Kidney (tissue), 14 donors: ENCODE results near the gene SLC12A1. TPM values are rescaled to one million over a fixed set of nuclear protein-coding genes. Genes with fewer than 3 reads are reported as not detected.
A peak's percentile ranks its signal among the peaks of the same experiment; 100 is the strongest.

Experiments used
- DNase-seq, 5 donors: peaks; one replicate each; pipeline ENCODE4 v3.0.0-alpha.2; 2013 to 2020
- FAIRE-seq: peaks from 2 replicates; lab custom pipeline; 2012; peaks lifted over from hg19 to GRCh38; lab: Jason Lieb, UNC
- H3K27ac ChIP-seq, 2 donors: one replicate each; pipeline ENCODE4 v1.7.0; 2013; ENCODE audit warnings: low read depth in 2 of 2, low read length in 2 of 2, inconsistent platforms in 1 of 2
- H3K27me3 ChIP-seq: one replicate; pipeline ENCODE4 v1.7.1; 2013; ENCODE audit warnings: low read length, inconsistent platforms; ENCODE audit not compliant: control insufficient read depth, insufficient read depth
- H3K36me3 ChIP-seq, 3 donors: one replicate each; pipeline versions ENCODE4 v1.7.0 to v1.7.1; 2013; ENCODE audit warnings: low read length in 3 of 3, control low read depth in 1 of 3, inconsistent platforms in 1 of 3; ENCODE audit not compliant: insufficient read depth in 3 of 3, control insufficient read depth in 2 of 3
- H3K4me1 ChIP-seq, 3 donors: one replicate each; pipeline versions ENCODE4 v1.7.0 to v1.7.1; 2013; ENCODE audit warnings: low read length in 3 of 3, inconsistent platforms in 1 of 3, low read depth in 1 of 3; ENCODE audit not compliant: control insufficient read depth in 2 of 3, insufficient read depth in 2 of 3
- H3K4me3 ChIP-seq, 3 donors: one replicate each; pipeline versions ENCODE4 v1.7.0 to v1.8.1; 2013; ENCODE audit warnings: low read length in 3 of 3, control low read depth in 1 of 3, inconsistent platforms in 1 of 3
- H3K9ac ChIP-seq, 3 donors: one replicate each; pipeline versions ENCODE4 v1.7.0 to v1.7.1; 2013; ENCODE audit warnings: low read length in 3 of 3, control low read depth in 1 of 3, inconsistent platforms in 1 of 3
- H3K9me3 ChIP-seq, 3 donors: one replicate each; pipeline versions ENCODE4 v1.7.0 to v1.7.1; 2013; ENCODE audit warnings: low read length in 3 of 3, control low read depth in 1 of 3, inconsistent platforms in 1 of 3; ENCODE audit not compliant: control insufficient read depth in 2 of 3, insufficient read depth in 1 of 3
- intact Hi-C: fragments of 100-400 bp; cut with DNase I; formaldehyde crosslinking; loops from one replicate; pipeline ENCODE4 v1.11.1; 2022
- polyA plus RNA-seq: library from polyadenylated mRNA; stranded (reverse); fragments of 350-450 nt; fragmentation: Illumina TruSeq; extraction: RNeasy Lipid Tissue Mini Kit (QIAGEN cat#74804); gene quantifications from one replicate; pipeline ENCODE4 v1.2.3, GENCODE V29; 2014; ENCODE audit warnings: low read depth, low replicate concordance; ENCODE audit not compliant: insufficient read depth
- total RNA-seq: library from RNA; stranded (reverse); fragmentation: NEBNext Ultra II Directional; extraction: Animal tissue kit (Norgen Biotek cat#: 25700); gene quantifications from one replicate; pipeline ENCODE4 v1.2.1, GENCODE V29; 2021
- TF ChIP-seq, protein P1 (sequence below): IDR thresholded peaks from 3 replicates; pipeline ENCODE4 v1.5.1; 2012; ENCODE audit warnings: mild to moderate bottlenecking, moderate library complexity, borderline replicate concordance; ENCODE audit not compliant: insufficient read depth; ENCODE audit errors: extremely low read depth
- donor health status: control.
- donor health status: control.
- donor health status: control.
- donor health status: control.
- donor health status: control.
- donor health status: DM: yes; HTN: yes; CAD: no.
- donor health status: Normal renal cell carcinoma (clear cell type).

Gene SLC12A1
- total and polyA plus RNA-seq, 2 donors from 2014 or later: 201 to 370 TPM

DNA sequence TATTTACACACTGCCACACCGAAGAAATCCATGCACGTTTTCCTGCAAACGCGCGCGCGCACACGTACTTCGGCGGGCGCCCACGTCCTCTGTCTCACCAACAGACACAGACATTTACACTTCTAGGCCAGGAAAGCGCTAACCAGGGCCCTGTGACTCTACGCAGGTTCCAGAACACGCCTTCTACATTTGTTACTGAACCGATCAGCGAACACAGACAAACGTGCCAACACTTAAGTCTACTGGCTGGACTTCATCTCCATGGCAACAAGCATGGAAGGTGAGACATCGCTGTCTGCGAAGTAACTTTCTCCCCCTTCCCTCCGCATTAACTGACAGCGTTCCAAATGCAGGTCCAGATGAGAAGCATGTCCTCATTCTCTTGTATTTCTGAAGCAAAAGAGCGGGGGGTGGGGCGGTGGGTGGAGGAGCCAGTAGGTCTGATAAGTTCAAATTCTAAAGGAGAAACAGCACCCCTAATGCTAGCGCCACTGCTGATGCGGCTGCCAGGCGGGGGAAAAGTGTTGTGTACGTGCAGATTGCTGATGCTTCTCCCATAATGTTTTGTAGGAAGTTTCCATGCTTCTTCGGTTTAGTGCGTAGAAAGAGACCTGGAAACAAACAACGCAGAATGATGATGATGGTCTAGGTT is 14.4 kb upstream of the SLC12A1 start, which contains the start of gene CTXN2:
Gene CTXN2 (plus strand): TSS at position 92 of the 652 bp plus-strand sequence. CDS start 9,636 bp downstream, outside the sequence.
- intact Hi-C loops: no loop called here
- Histone ChIP-seq H3K4me3 (peak within 1 kb of the TSS in 1 of 3 donors; percentile 12), H3K36me3 (no peaks in the 10 kb centered on the region), H3K9ac (no peak within 1 kb of the TSS), H3K4me1 (no peaks in the 10 kb centered on the region), H3K27ac (no peak within 1 kb of the TSS), H3K27me3 (no peaks in the 10 kb centered on the region), H3K9me3 (no peaks in the 10 kb centered on the region)
- TF ChIP-seq, protein P1, sequence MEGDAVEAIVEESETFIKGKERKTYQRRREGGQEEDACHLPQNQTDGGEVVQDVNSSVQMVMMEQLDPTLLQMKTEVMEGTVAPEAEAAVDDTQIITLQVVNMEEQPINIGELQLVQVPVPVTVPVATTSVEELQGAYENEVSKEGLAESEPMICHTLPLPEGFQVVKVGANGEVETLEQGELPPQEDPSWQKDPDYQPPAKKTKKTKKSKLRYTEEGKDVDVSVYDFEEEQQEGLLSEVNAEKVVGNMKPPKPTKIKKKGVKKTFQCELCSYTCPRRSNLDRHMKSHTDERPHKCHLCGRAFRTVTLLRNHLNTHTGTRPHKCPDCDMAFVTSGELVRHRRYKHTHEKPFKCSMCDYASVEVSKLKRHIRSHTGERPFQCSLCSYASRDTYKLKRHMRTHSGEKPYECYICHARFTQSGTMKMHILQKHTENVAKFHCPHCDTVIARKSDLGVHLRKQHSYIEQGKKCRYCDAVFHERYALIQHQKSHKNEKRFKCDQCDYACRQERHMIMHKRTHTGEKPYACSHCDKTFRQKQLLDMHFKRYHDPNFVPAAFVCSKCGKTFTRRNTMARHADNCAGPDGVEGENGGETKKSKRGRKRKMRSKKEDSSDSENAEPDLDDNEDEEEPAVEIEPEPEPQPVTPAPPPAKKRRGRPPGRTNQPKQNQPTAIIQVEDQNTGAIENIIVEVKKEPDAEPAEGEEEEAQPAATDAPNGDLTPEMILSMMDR: no peak
- DNase-seq (peak in 3 of 5 donors; percentile 16 to 34 (median 21)), FAIRE-seq (no peak)

DNA sequence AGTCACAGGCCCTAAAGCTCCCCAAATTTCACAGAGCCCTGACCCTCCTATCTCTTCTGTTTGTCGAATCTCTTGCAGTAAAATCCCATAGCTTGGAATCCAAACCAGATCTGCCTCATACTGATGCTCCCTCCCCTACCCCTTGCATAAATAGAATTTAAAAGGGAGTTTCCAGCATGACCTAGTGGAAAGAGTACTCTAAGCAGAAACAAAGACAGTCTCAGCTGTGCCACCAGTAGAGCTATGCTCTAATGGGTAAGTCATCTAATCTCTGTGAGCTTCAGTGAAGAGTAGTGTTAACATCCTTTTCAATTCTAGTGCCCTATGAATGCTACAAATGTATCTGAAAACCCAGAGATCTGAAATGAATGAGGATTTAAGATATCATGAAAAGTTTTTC is 4.0 kb upstream of the SLC12A1 start:
- Histone ChIP-seq H3K9me3 (no peaks in the 10 kb centered on the region), H3K4me1 (no peaks in the 10 kb centered on the region), H3K4me3 (no peak overlapping the region), H3K9ac (no peak overlapping the region), H3K36me3 (no peaks in the 10 kb centered on the region), H3K27ac (no peak overlapping the region), H3K27me3 (no peaks in the 10 kb centered on the region)
- intact Hi-C loops: no loop called here
- DNase-seq (no peak), FAIRE-seq (no peak)
- TF ChIP-seq, protein P1: no peak

DNA sequence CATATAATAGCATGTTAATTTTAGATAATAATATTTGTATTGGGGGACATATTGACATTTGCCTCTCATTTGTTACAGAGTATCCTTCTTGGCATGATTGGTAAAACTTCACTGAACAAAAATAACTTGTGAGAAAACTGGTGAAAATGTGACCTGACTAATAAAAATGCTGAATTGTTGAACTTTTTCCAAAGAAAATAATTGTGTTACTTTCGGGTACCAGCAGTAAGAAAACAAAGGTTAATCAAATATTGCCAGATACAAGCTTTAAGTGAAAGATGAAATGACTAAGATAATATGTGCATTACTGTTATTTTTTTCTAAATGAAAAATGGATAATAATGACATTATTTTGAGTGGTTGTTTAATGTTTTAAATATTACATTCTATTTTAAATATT is 15.2 kb downstream of the SLC12A1 start:
- DNase-seq (no peak), FAIRE-seq (peak; percentile 81)
- no peak overlapping the region for H3K27ac ChIP-seq
- intact Hi-C loops: no loop called here
- no peaks in the 10 kb centered on the region for H3K27me3 ChIP-seq
- no peak overlapping the region for H3K4me3 ChIP-seq
- no peaks in the 10 kb centered on the region for H3K36me3 ChIP-seq
- peaks cover 0 to 2% (median 0%) of the 10 kb centered on the region in 3 donors for H3K4me1 ChIP-seq
- H3K9me3 ChIP-seq: no peaks in the 10 kb centered on the region
- TF ChIP-seq, protein P1: no peak
- no peak overlapping the region for H3K9ac ChIP-seq

DNA sequence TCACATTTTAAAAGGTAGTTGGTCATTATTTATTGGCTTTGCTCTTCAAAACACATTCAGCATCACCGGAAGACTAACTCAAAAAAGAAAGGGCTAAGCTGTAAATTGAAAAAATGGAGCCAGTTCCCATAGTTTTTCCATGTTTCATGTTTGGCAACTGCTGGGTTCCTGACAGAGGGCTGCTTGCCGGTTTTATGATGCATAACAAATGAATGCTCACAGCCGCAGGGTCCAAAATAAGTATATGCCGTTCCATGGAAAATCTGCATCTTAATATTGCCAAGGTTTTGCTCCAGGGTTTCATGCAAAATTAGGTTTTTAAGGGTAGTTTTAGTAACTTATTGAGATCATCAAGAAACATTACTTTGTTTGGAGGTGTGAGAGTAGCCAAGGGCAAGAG is 15.8 kb downstream of the SLC12A1 start:
- intact Hi-C loops: no loop called here
- H3K4me1 ChIP-seq: peaks cover 0 to 2% (median 0%) of the 10 kb centered on the region in 3 donors
- FAIRE-seq: no peak
- no peaks in the 10 kb centered on the region for H3K36me3 ChIP-seq
- H3K4me3 ChIP-seq: no peak overlapping the region
- H3K9me3 ChIP-seq: no peaks in the 10 kb centered on the region
- no peak overlapping the region for H3K27ac ChIP-seq
- TF ChIP-seq, protein P1: no peak
- H3K9ac ChIP-seq: no peak overlapping the region
- DNase-seq: peak in 2 of 5 donors; percentile 12 to 27
- no peaks in the 10 kb centered on the region for H3K27me3 ChIP-seq
